NCI-H748 (cell line): ENCODE data around the gene FKBP7.
"Not testable (repeated sequence)": the region's sequence is repeated elsewhere in the genome, so short reads cannot be mapped to it uniquely, and the experiment has no call there.

ENCODE experiments used
- DNase-seq: peaks from one replicate; lab custom pipeline; 2025; ENCODE audit not compliant: unreplicated experiment; lab: John Stamatoyannopoulos, UW

Gene FKBP7

GRCh38 chr2:178491612-178492011, 13.2 kb upstream of the FKBP7 start:
- no peak for DNase-seq

- no peak for DNase-seq
These were observed 7.0 kb upstream of the FKBP7 start for GRCh38 chr2:178485356-178485755.

- peak; percentile 86 for DNase-seq
These were observed 6.0 kb upstream of the FKBP7 start for GRCh38 chr2:178484245-178485041.

GRCh38 chr2:178482437-178482836, 4.0 kb upstream of the FKBP7 start:
- no peak for DNase-seq

- DNase-seq = peak; percentile 95
These were observed 2.1 kb upstream of the FKBP7 start, which contains the start of gene PLEKHA3 for GRCh38 chr2:178480227-178481181. PLEKHA3 (plus strand) TSS chr2:178480457; CDS start chr2:178480870, 413 bp downstream.

- DNase-seq = no peak
These were observed 1.4 kb upstream of the FKBP7 start for GRCh38 chr2:178479758-178480226.

GRCh38 chr2:178479275-178479616, 846 bp upstream of the FKBP7 start:
- no peak for DNase-seq

GRCh38 chr2:178478130-178478438, 316 bp downstream of the FKBP7 start:
- DNase-seq = peak; percentile 67

- DNase-seq = peak; percentile 18
These were observed 814 bp downstream of the FKBP7 start for GRCh38 chr2:178477443-178478129.

- no peak for DNase-seq
These were observed 1.9 kb downstream of the FKBP7 start for GRCh38 chr2:178476477-178476876.

- DNase-seq = no peak
These were observed 3.8 kb downstream of the FKBP7 start for GRCh38 chr2:178474560-178474959.

GRCh38 chr2:178473931-178474330, 4.5 kb downstream of the FKBP7 start:
- no peak for DNase-seq

- DNase-seq = no peak
These were observed 5.0 kb downstream of the FKBP7 start for GRCh38 chr2:178473373-178473772.

- DNase-seq = not testable (repeated sequence)
These were observed 7.1 kb downstream of the FKBP7 start for GRCh38 chr2:178471313-178471712.

GRCh38 chr2:178469219-178469849, 9.1 kb downstream of the FKBP7 start:
- no peak for DNase-seq

GRCh38 chr2:178457390-178457886, 21.0 kb downstream of the FKBP7 start:
- no peak for DNase-seq

- DNase-seq = no peak
These were observed 22.5 kb downstream of the FKBP7 start for GRCh38 chr2:178455947-178456346.

GRCh38 chr2:178452870-178453269, 25.5 kb downstream of the FKBP7 start:
- DNase-seq = no peak

- DNase-seq = no peak
These were observed 26.1 kb downstream of the FKBP7 start for GRCh38 chr2:178452334-178452733.

GRCh38 chr2:178450774-178451525, 27.4 kb downstream of the FKBP7 start, which contains the start of the genes PJVK and PRKRA:
PJVK (plus strand) TSS chr2:178451378; CDS start chr2:178453410, 2,032 bp downstream.
PRKRA (minus strand) TSS chr2:178451175; CDS start chr2:178451030, 145 bp downstream.
- DNase-seq = peak; percentile 96
